Measurements from ENCODE around the gene IPO13.

The IPO13 gene

DNA sequence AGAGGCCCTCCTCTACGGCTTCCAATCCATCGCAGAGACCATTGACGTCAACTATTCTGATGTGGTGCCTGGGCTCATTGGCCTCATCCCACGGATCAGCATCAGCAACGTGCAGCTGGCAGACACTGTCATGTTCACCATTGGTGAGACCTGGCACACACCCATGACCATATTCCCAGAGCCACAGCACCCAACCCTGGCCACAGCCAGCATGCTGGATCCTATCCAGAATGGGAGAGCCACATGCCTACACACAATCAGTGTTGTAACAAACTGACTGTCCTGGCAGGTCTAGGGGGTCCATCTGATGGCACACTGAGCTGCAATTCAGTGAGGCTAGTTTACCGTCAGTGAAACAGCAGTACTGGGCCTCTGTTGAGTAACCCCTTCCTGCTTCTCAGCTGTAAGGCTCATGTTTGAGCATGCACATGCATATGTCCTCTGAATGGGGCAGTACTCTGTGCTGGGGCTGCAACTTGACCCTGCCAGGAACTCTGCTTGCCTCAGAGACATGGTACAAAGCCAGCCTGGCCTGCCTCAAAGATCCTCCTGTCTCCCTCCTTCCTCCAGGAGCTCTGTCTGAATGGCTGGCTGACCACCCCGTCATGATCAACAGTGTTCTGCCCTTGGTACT lies 10.8 kb downstream of the IPO13 start:
- in situ Hi-C loops (cut with HindIII; ENCODE audit: low sequenced_read_pairs), result loop anchor here (10.0 kb wide), 1 partner anchor 193 kb away; no protein-coding TSS in a partner anchor
- TF ChIP-seq, protein P1, sequence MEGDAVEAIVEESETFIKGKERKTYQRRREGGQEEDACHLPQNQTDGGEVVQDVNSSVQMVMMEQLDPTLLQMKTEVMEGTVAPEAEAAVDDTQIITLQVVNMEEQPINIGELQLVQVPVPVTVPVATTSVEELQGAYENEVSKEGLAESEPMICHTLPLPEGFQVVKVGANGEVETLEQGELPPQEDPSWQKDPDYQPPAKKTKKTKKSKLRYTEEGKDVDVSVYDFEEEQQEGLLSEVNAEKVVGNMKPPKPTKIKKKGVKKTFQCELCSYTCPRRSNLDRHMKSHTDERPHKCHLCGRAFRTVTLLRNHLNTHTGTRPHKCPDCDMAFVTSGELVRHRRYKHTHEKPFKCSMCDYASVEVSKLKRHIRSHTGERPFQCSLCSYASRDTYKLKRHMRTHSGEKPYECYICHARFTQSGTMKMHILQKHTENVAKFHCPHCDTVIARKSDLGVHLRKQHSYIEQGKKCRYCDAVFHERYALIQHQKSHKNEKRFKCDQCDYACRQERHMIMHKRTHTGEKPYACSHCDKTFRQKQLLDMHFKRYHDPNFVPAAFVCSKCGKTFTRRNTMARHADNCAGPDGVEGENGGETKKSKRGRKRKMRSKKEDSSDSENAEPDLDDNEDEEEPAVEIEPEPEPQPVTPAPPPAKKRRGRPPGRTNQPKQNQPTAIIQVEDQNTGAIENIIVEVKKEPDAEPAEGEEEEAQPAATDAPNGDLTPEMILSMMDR (IDR thresholded peaks at IDR 0.05; ENCODE audit: low read depth, low read length), result no peak
- DNase-seq (ENCODE audit: low read depth, low spot score), result no peak
- H3K4me3 ChIP-seq (ENCODE audit: low read depth, low read length), result no peak overlapping the region

DNA sequence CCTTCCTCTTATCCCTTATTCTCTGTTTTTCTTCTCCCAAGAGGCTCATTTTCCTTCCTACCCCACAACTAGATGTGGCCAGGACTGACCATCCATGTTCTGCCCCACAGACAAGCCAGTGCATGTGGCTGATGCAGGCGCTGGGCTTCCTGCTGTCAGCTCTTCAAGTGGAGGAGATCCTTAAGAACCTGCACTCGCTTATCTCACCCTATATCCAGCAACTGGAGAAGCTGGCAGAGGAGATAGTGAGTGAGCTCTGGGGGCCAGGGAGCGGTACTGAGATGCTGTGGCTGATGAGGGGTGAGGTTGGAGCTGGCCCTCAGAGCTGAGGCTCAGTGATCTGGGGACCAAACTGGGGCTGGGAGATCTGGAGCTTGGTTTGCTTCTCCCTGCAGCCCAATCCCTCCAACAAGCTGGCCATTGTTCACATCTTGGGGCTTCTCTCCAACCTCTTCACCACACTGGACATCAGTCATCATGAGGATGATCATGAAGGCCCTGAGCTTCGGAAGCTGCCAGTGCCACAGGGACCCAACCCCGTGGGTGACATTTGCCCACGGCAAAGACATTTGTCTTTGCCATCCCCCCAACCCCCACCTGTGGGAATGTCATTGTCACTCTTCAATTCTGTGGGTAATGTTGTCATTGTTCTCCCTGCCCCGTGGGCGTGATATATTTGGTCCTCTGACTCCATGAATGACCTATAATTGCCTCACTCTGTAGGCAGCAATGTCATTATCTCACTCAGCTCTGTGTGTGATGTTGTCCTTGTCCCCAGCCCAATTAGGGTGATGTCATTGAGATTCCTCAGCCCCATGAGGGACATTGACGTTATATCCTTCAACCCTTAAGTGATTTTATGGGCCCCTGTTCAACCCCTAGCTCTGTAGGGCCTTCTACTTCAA lies 11.9 kb downstream of the IPO13 start:
- no peak overlapping the region for H3K4me3 ChIP-seq (ENCODE audit: low read depth, low read length)
- TF ChIP-seq, protein P1 (IDR thresholded peaks at IDR 0.05; ENCODE audit: low read depth, low read length), result no peak
- DNase-seq (ENCODE audit: low read depth, low spot score), result no peak
- in situ Hi-C loops (cut with HindIII; ENCODE audit: low sequenced_read_pairs), result loop anchor here (10.0 kb wide), 1 partner anchor 194 kb away; no protein-coding TSS in a partner anchor

DNA sequence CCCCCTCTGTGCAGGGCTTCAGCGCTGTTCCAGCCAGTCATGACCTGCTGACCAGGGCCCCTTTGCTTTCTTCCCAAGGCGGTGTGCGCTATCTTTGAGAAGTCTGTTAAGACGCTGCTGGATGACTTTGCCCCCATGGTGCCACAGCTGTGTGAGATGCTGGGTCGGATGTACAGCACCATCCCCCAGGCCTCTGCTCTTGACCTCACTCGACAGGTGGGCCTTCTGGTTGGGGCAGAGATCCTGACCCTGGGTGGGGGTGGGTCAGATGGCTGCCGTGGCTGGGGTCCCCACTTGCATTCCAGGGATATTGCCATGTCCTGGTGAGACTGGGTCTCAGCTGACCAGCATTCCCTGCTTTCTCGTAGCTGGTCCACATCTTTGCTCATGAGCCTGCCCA lies 14.0 kb downstream of the IPO13 start:
- no peak overlapping the region for H3K4me3 ChIP-seq (ENCODE audit: low read depth, low read length)
- TF ChIP-seq, protein P1 (IDR thresholded peaks at IDR 0.05; ENCODE audit: low read depth, low read length), result no peak
- in situ Hi-C loops (cut with HindIII; ENCODE audit: low sequenced_read_pairs), result no loop called here
- no peak for DNase-seq (ENCODE audit: low read depth, low spot score)

DNA sequence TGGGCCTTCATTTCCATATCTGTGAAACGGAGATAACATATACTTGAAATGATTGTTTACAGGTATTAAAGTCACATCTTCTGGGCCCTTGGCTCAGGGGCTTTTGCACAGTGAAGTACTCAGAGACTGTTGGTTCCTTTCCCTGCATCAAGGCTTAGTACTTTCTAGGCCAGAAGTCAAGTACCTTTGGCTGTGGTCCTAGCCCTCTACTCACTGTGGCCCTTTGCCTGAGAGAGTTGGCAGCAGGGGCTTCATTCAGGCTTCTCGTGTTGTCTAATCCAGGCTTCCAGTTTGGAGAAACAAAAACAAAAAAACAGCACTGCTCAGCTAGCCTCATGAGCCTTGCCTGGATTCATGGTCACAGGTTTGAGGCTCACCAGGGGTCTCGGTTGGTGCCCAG lies 14.9 kb downstream of the IPO13 start:
- DNase-seq (ENCODE audit: low read depth, low spot score), result no peak
- in situ Hi-C loops (cut with HindIII; ENCODE audit: low sequenced_read_pairs), result no loop called here
- H3K4me3 ChIP-seq (ENCODE audit: low read depth, low read length), result no peak overlapping the region
- TF ChIP-seq, protein P1 (IDR thresholded peaks at IDR 0.05; ENCODE audit: low read depth, low read length), result no peak

DNA sequence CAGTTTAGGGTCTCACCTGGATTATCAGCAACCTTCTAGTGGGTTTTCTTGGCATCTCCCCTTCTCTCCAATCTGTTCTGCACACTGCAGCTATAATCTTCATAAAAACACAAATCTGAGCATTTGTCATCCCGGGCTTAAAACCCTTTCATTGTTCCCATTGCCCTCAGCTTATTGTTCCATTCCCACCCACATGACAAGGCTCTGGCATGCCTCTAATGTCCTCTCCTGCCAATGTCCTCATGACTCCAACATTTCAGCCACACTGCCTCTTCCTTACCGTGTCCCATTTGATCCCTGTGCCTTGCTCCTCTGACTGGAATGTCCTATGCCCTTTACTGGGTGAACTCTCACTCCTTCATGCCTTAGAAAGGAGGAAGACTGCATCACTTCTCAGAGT lies 15.6 kb downstream of the IPO13 start:
- DNase-seq (ENCODE audit: low read depth, low spot score), result no peak
- in situ Hi-C loops (cut with HindIII; ENCODE audit: low sequenced_read_pairs), result no loop called here
- TF ChIP-seq, protein P1 (IDR thresholded peaks at IDR 0.05; ENCODE audit: low read depth, low read length), result no peak
- H3K4me3 ChIP-seq (ENCODE audit: low read depth, low read length), result no peak overlapping the region

DNA sequence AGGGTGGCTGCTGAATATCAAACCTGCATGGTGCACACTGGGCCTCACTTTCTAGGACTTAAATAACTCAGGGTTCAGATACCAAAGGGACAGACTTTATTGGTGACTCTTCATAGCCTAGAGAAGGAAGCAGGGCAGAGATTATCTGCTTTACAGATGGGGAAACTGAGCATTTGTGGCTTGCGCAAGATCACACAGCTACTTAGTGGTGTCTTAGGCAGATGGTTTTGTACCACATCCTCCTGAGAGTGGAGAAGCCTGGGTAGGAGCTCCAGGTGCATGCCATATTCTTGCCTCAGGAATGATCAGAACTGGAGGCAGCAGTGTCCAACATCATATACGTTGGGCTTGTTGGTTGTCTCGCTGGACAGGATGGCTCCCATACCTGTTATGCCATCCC lies 16.3 kb downstream of the IPO13 start:
- TF ChIP-seq, protein P1 (IDR thresholded peaks at IDR 0.05; ENCODE audit: low read depth, low read length), result no peak
- in situ Hi-C loops (cut with HindIII; ENCODE audit: low sequenced_read_pairs), result no loop called here
- no peak for DNase-seq (ENCODE audit: low read depth, low spot score)
- H3K4me3 ChIP-seq (ENCODE audit: low read depth, low read length), result no peak overlapping the region
